Keratinocyte (primary cell): ENCODE results near the gene ADIPOR2. TPM values are rescaled to one million over a fixed set of nuclear protein-coding genes. Genes with fewer than 3 reads are reported as not detected.
A peak's percentile ranks its signal among the peaks of the same experiment; 100 is the strongest.

Experiments
- DNase-seq: peaks from one replicate; pipeline ENCODE4 v3.0.0-alpha.2; 2011; ENCODE audit warnings: low read depth, missing footprints, low spot score
- FAIRE-seq: peaks from 2 replicates; lab custom pipeline; 2011; peaks lifted over from hg19 to GRCh38; lab: Jason Lieb, UNC
- H2AFZ ChIP-seq: 2 replicates; pipeline ENCODE4 v1.6.0; 2012; ENCODE audit warnings: low read length, control low read depth, inconsistent platforms; ENCODE audit not compliant: control insufficient read depth
- H3K27ac ChIP-seq: 2 replicates; pipeline ENCODE4 v1.5.1; 2011; ENCODE audit warnings: low read length; ENCODE audit not compliant: control insufficient read depth, insufficient read depth
- H3K27me3 ChIP-seq: 3 replicates; pipeline ENCODE4 v1.6.0; 2011; ENCODE audit warnings: low read length; ENCODE audit not compliant: control insufficient read depth, insufficient read depth; ENCODE audit errors: extremely low read depth
- H3K36me3 ChIP-seq, 2 experiments: 2 replicates in 1 of 2; 3 replicates in 1 of 2; pipeline ENCODE4 v1.5.1; 2011; ENCODE audit warnings: low read length in 2 of 2, mild to moderate bottlenecking in 1 of 2; ENCODE audit not compliant: control insufficient read depth in 2 of 2, insufficient read depth in 2 of 2; ENCODE audit errors: extremely low read depth in 1 of 2
- H3K4me1 ChIP-seq: 3 replicates; pipeline ENCODE4 v1.5.1; 2011; ENCODE audit warnings: low read length; ENCODE audit not compliant: control insufficient read depth, insufficient read depth; ENCODE audit errors: extremely low read depth
- H3K4me2 ChIP-seq: 3 replicates; pipeline ENCODE4 v1.6.0; 2011; ENCODE audit warnings: low read depth, low read length; ENCODE audit not compliant: control insufficient read depth, insufficient read depth; ENCODE audit errors: extremely low read depth
- H3K4me3 ChIP-seq, 3 experiments: fragments of 200-600 bp in 1 of 3; sonication (generic) in 1 of 3; 2 replicates in 2 of 3; 3 replicates in 1 of 3; pipeline ENCODE4 v1.5.1; 2011 to 2016; ENCODE audit warnings: low read length in 3 of 3, mild to moderate bottlenecking in 3 of 3, control low read depth in 2 of 3, inconsistent platforms in 1 of 3, low read depth in 1 of 3, mixed read lengths in 1 of 3, mixed run types in 1 of 3, moderate library complexity in 1 of 3; ENCODE audit not compliant: control insufficient read depth in 2 of 3, insufficient read depth in 2 of 3; ENCODE audit errors: extremely low read depth in 1 of 3
- H3K79me2 ChIP-seq: 2 replicates; pipeline ENCODE4 v1.6.0; 2012; ENCODE audit warnings: low read length; ENCODE audit not compliant: control insufficient read depth, insufficient read depth
- H3K9ac ChIP-seq: 3 replicates; pipeline ENCODE4 v1.6.0; 2011; ENCODE audit warnings: low read length; ENCODE audit not compliant: control insufficient read depth, insufficient read depth; ENCODE audit errors: extremely low read depth
- H3K9me1 ChIP-seq: 3 replicates; pipeline ENCODE4 v1.6.0; 2011; ENCODE audit warnings: low read length; ENCODE audit not compliant: control insufficient read depth, insufficient read depth; ENCODE audit errors: extremely low read depth
- H3K9me3 ChIP-seq: 2 replicates; pipeline ENCODE4 v1.5.1; 2012; ENCODE audit warnings: low read depth, low read length; ENCODE audit not compliant: control insufficient read depth
- H4K20me1 ChIP-seq: 3 replicates; pipeline ENCODE4 v1.6.0; 2011; ENCODE audit warnings: low read length; ENCODE audit not compliant: control insufficient read depth, insufficient read depth; ENCODE audit errors: extremely low read depth
- EZH2 ChIP-seq: IDR thresholded peaks from one replicate; pipeline ENCODE4 v1.6.1; 2012; ENCODE audit warnings: inconsistent platforms, mild to moderate bottlenecking, low read length, moderate library complexity
- dilution Hi-C: fragments of 300-500 bp; cut with MboI; formaldehyde crosslinking; loops from one replicate; pipeline ENCODE4 v1.7.0; 2020; ENCODE audit warnings: low sequenced_read_pairs; ENCODE audit not compliant: extremely low pct_ligation_motif_present
- polyA plus RNA-seq, 5 experiments: library from polyadenylated mRNA; depleted of rRNA in 3 of 5; stranded (reverse) in 3 of 5; stranded (forward) in 1 of 5; unstranded in 1 of 5; fragments of >200 nt; gene quantifications; 1 replicate in 1 of 5; 2 replicates in 3 of 5; 3 replicates in 1 of 5; pipeline versions ENCODE4 v1.2.1 to v1.2.3, GENCODE V29; 2011 to 2012; ENCODE audit warnings: missing spikeins in 2 of 5, low read depth in 1 of 5, low replicate concordance in 1 of 5
- TF ChIP-seq, protein P1 (sequence below), 3 experiments: IDR thresholded peaks in 1 of 3; conservative IDR thresholded peaks in 1 of 3; optimal IDR thresholded peaks in 1 of 3; 2 replicates in 2 of 3; 3 replicates in 1 of 3; pipeline versions ENCODE3 to v1.5.1; 2011; ENCODE audit warnings: low read length in 3 of 3, mild to moderate bottlenecking in 3 of 3, moderate library complexity in 2 of 3, control low read depth in 1 of 3, inconsistent platforms in 1 of 3; ENCODE audit not compliant: insufficient read depth in 2 of 3; ENCODE audit errors: extremely low read depth in 1 of 3

Gene ADIPOR2
- polyA plus RNA-seq, 1 donor (not counting 4 experiments of a cell fraction or from before 2014, with no cell fraction given), result 59.4 TPM

DNA sequence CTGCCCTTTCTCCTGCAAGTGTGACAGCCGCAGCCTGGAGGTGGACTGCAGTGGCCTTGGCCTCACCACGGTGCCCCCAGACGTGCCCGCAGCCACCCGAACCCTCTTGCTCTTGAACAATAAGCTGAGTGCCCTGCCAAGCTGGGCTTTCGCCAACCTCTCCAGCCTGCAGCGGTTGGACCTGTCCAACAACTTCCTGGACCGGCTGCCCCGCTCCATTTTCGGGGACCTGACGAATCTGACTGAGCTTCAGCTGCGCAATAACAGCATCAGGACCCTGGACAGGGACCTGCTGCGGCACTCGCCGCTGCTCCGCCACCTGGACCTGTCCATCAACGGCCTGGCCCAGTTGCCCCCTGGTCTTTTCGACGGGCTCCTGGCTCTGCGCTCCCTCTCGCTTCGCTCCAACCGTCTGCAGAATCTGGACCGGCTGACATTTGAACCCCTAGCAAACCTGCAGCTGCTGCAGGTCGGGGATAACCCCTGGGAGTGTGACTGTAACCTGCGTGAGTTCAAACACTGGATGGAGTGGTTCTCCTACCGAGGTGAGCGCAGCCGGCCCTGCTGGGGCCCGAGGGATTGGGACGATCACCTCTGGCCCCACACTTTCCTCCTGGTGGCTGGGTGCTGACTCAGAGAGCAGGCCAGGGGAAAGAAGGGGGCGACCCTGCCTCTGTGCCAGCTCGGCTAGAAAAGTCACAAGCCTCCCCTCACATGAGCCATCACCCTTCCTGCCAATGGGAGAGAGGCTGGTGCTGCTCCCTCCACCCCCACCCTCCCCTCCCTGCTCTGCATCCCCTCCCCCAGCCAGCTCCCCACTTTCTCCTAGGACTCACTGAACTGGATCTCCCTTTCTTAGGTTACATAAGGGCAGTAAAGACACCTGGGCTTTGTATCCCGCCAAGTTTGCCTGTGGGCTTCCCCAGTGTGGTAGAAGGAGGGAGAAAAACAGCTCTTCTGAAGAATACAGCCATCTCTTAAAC lies 140.4 kb downstream of the ADIPOR2 start:
- no peaks in the 10 kb centered on the region for H3K79me2 ChIP-seq
- no peak overlapping the region for H3K4me2 ChIP-seq
- dilution Hi-C loops, result no loop called here
- H3K9me1 ChIP-seq, result no peaks in the 10 kb centered on the region
- H4K20me1 ChIP-seq, result no peaks in the 10 kb centered on the region
- no peak overlapping the region for H3K27ac ChIP-seq
- no peak for TF ChIP-seq EZH2
- no peak overlapping the region for H2AFZ ChIP-seq
- FAIRE-seq, result no peak
- peak; percentile 11 for DNase-seq
- no peaks in the 10 kb centered on the region for H3K4me1 ChIP-seq
- H3K9ac ChIP-seq, result no peak overlapping the region
- no peaks in the 10 kb centered on the region for H3K9me3 ChIP-seq
- H3K4me3 ChIP-seq, result no peak overlapping the region
- H3K27me3 ChIP-seq, result peaks cover 28% of the 10 kb centered on the region
- H3K36me3 ChIP-seq, result no peaks in the 10 kb centered on the region

- no peaks in the 10 kb centered on the region for H4K20me1 ChIP-seq
- no peak overlapping the region for H3K9ac ChIP-seq
- DNase-seq, result no peak
- H2AFZ ChIP-seq, result no peak overlapping the region
- FAIRE-seq, result no peak
- H3K27me3 ChIP-seq, result peaks cover 26% of the 10 kb centered on the region
- H3K9me1 ChIP-seq, result no peaks in the 10 kb centered on the region
- H3K4me3 ChIP-seq, result no peak overlapping the region
- no peaks in the 10 kb centered on the region for H3K9me3 ChIP-seq
- H3K27ac ChIP-seq, result no peak overlapping the region
- no peaks in the 10 kb centered on the region for H3K79me2 ChIP-seq
- H3K36me3 ChIP-seq, result no peaks in the 10 kb centered on the region
- dilution Hi-C loops, result no loop called here
- H3K4me2 ChIP-seq, result no peak overlapping the region
- TF ChIP-seq, protein P1, sequence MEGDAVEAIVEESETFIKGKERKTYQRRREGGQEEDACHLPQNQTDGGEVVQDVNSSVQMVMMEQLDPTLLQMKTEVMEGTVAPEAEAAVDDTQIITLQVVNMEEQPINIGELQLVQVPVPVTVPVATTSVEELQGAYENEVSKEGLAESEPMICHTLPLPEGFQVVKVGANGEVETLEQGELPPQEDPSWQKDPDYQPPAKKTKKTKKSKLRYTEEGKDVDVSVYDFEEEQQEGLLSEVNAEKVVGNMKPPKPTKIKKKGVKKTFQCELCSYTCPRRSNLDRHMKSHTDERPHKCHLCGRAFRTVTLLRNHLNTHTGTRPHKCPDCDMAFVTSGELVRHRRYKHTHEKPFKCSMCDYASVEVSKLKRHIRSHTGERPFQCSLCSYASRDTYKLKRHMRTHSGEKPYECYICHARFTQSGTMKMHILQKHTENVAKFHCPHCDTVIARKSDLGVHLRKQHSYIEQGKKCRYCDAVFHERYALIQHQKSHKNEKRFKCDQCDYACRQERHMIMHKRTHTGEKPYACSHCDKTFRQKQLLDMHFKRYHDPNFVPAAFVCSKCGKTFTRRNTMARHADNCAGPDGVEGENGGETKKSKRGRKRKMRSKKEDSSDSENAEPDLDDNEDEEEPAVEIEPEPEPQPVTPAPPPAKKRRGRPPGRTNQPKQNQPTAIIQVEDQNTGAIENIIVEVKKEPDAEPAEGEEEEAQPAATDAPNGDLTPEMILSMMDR (optimal IDR thresholded peaks at IDR 0.05 in 1 of 3, IDR thresholded peaks at IDR 0.05 in 1 of 3, conservative IDR thresholded peaks at IDR 0.05 in 1 of 3; ENCODE audit: extremely low read depth in 1 of 3, insufficient read depth in 2 of 3, low read length in 3 of 3), result no peak
- TF ChIP-seq EZH2, result no peak
- H3K4me1 ChIP-seq, result no peaks in the 10 kb centered on the region
Observed at GRCh38 chr12:1832801-1833595, 142.1 kb downstream of the ADIPOR2 start.
